ENCODE results near the gene DCDC2B. TPM values are rescaled to one million over a fixed set of nuclear protein-coding genes. Genes with fewer than 3 reads are reported as not detected.
A peak's percentile ranks its signal among the peaks of the same experiment; 100 is the strongest.

The DCDC2B gene
- total and polyA plus RNA-seq, 9 of the 15 experiments (the other 6 are each of a cell fraction or from before 2014, with no cell fraction given), result not detected

- TF ChIP-seq ZBTB11 (CRISPR knock-in tag; IDR thresholded peaks at IDR 0.05), result no peak
- TF ChIP-seq ZSCAN32 (CRISPR knock-in tag; IDR thresholded peaks at IDR 0.05), result no peak
- TF ChIP-seq SIN3B (IDR thresholded peaks at IDR 0.05; ENCODE audit: low read depth), result peak; percentile 95
- peak; percentile 52 for TF ChIP-seq POU5F1 (IDR thresholded peaks at IDR 0.05; ENCODE audit: borderline replicate concordance, low read depth, low read length, partially characterized antibody)
- TF ChIP-seq HIVEP1 (CRISPR knock-in tag; IDR thresholded peaks at IDR 0.05), result no peak
- no peak for TF ChIP-seq DPF2 (IDR thresholded peaks at IDR 0.05)
- TF ChIP-seq MTA3 (IDR thresholded peaks at IDR 0.05; ENCODE audit: borderline replicate concordance), result peak; percentile 73; the same call in 1 of the 2 replicates
- TF ChIP-seq NR1H2 (CRISPR knock-in tag; IDR thresholded peaks at IDR 0.05), result peak; percentile 88; the same call in 1 of the 2 replicates
- TF ChIP-seq U2AF2 (optimal IDR thresholded peaks at IDR 0.05; ENCODE audit: low read depth, low read length), result no peak
- no peak for TF ChIP-seq SNAPC5 (CRISPR knock-in tag; IDR thresholded peaks at IDR 0.05)
- no peak for TF ChIP-seq GTF2B (IDR thresholded peaks at IDR 0.05; ENCODE audit: extremely low read depth, insufficient read length)
- TF ChIP-seq PHB (CRISPR knock-in tag; IDR thresholded peaks at IDR 0.05), result peak; percentile 80; the same call in 1 of the 2 replicates
- TF ChIP-seq ZBTB43 (CRISPR knock-in tag; IDR thresholded peaks at IDR 0.05), result no peak
- peak in 2 of 3 experiments; percentile 78 to 90 for TF ChIP-seq YY1 (IDR thresholded peaks at IDR 0.05; ENCODE audit: borderline replicate concordance in 1 of 3, control insufficient read depth in 1 of 3, extremely low read depth in 1 of 3, insufficient read depth in 3 of 3, insufficient read length in 1 of 3, insufficient replicate concordance in 2 of 3, low read depth in 1 of 3, low read length in 2 of 3)
- no peak for TF ChIP-seq NCOA2 (IDR thresholded peaks at IDR 0.05; ENCODE audit: partially characterized antibody in 2 of 2)
- TF ChIP-seq SIX5 (IDR thresholded peaks at IDR 0.05; ENCODE audit: borderline replicate concordance in 1 of 2, insufficient read depth in 1 of 2, low read depth in 1 of 2, low read length in 2 of 2), result no peak
- TF ChIP-seq ZBTB8A (IDR thresholded peaks at IDR 0.05; ENCODE audit: partially characterized antibody), result no peak
- no peak for TF ChIP-seq THRB (CRISPR knock-in tag; conservative IDR thresholded peaks at IDR 0.05)
These were observed 3.2 kb upstream of the DCDC2B start, which contains the start of gene IQCC (continued) for GRCh38 chr1:32205401-32206370.

Measured in K562 (cell line).